A549 treated with CpdA at 1 μM for 4 hours (cell line): ENCODE data around the gene CCDC80. TPM values are rescaled to one million over a fixed set of nuclear protein-coding genes. Genes with fewer than 3 reads are reported as not detected.

ENCODE experiments used
- total RNA-seq: library from RNA; stranded (reverse); fragments of 200-300 nt; extraction: Qiagen RNA extraction; gene quantifications from 5 replicates; pipeline ENCODE4 v1.2.3, GENCODE V29; 2022; ENCODE audit warnings: low read depth

CCDC80 gene
- total RNA-seq: 30.3 to 64.6 TPM (median 50.7 TPM) in 5 replicates

GRCh38 chr3:112640930-112641801 lies at the start of gene CCDC80:
Gene CCDC80 (minus strand): TSS chr3:112641143. CDS start chr3:112639905, 1,238 bp downstream.

GRCh38 chr3:112561734-112562529 lies 79.0 kb downstream of the CCDC80 start, which contains the start of the genes ATG3 and SLC35A5:
Gene ATG3 (minus strand): TSS chr3:112561962. CDS start chr3:112561528, 434 bp downstream.
Gene SLC35A5 (plus strand): TSS chr3:112562045. CDS start chr3:112563404, 1,359 bp downstream.

Other genes with a start within 250 kb of the CCDC80 start
- gene BTLA, start 141.7 kb downstream of the CCDC80 start, total RNA-seq: 0.03 TPM in 1 of 5 replicates, not detected in the others
- gene ATG3, start 79.2 kb downstream of the CCDC80 start, total RNA-seq: 39.5 to 55.5 TPM (median 47.6 TPM) in 5 replicates
- 14.9 to 15.8 TPM (median 15.8 TPM) in 5 replicates for gene SLC35A5, start 79.1 kb downstream of the CCDC80 start, total RNA-seq
- gene CD200R1L, start 205.7 kb upstream of the CCDC80 start, total RNA-seq: not detected in 5 replicates